Eye (tissue), 1 donor: Measurements from ENCODE around the gene ZBTB45.
A peak's percentile ranks its signal among the peaks of the same experiment; 100 is the strongest.
"Not testable (repeated sequence)": the region's sequence is repeated elsewhere in the genome, so short reads cannot be mapped to it uniquely, and the experiment has no call there.

Source experiments
- DNase-seq: peaks from one replicate; pipeline ENCODE4 v3.0.0-alpha.2; 2015

The ZBTB45 gene

GRCh38 chr19:58510084-58510862 is 9.3 kb downstream of the ZBTB45 start:
- DNase-seq: no peak

- no peak for DNase-seq
Observed at GRCh38 chr19:58509731-58510083, 9.9 kb downstream of the ZBTB45 start.

GRCh38 chr19:58507602-58508223 is 11.9 kb downstream of the ZBTB45 start:
- not testable (repeated sequence) for DNase-seq

GRCh38 chr19:58500242-58500641 is 19.4 kb downstream of the ZBTB45 start:
- DNase-seq: no peak

- peak; percentile 99 for DNase-seq
Observed at GRCh38 chr19:58499021-58499927, 20.3 kb downstream of the ZBTB45 start.

GRCh38 chr19:58498316-58499020 is 21.1 kb downstream of the ZBTB45 start:
- DNase-seq: no peak

GRCh38 chr19:58497634-58498170 is 21.9 kb downstream of the ZBTB45 start:
- DNase-seq: no peak

- DNase-seq: no peak
Observed at GRCh38 chr19:58492265-58492664, 27.3 kb downstream of the ZBTB45 start.

- DNase-seq: no peak
Observed at GRCh38 chr19:58491393-58491792, 28.2 kb downstream of the ZBTB45 start.

GRCh38 chr19:58484349-58484748 is 35.3 kb downstream of the ZBTB45 start:
- not testable (repeated sequence) for DNase-seq

GRCh38 chr19:58483776-58484175 is 35.8 kb downstream of the ZBTB45 start:
- DNase-seq: no peak

- DNase-seq: no peak
Observed at GRCh38 chr19:58482372-58482771, 37.2 kb downstream of the ZBTB45 start.

GRCh38 chr19:58480831-58481230 is 38.8 kb downstream of the ZBTB45 start:
- DNase-seq: no peak

GRCh38 chr19:58480481-58480830 is 39.2 kb downstream of the ZBTB45 start:
- DNase-seq: no peak

GRCh38 chr19:58479736-58480480 is 39.7 kb downstream of the ZBTB45 start:
- no peak for DNase-seq

GRCh38 chr19:58479303-58479702 is 40.3 kb downstream of the ZBTB45 start:
- no peak for DNase-seq

- no peak for DNase-seq
Observed at GRCh38 chr19:58477871-58478270, 41.7 kb downstream of the ZBTB45 start.

- no peak for DNase-seq
Observed at GRCh38 chr19:58477130-58477529, 42.5 kb downstream of the ZBTB45 start.

- DNase-seq: no peak
Observed at GRCh38 chr19:58476498-58477015, 43.1 kb downstream of the ZBTB45 start.

GRCh38 chr19:58475714-58476497 is 43.7 kb downstream of the ZBTB45 start, which contains the start of gene ZNF446:
Gene ZNF446 (plus strand): TSS chr19:58476352. CDS start chr19:58477219, 867 bp downstream.
- peak; percentile 99 for DNase-seq
